ENCODE data around the gene TCOF1.

The TCOF1 gene

DNA sequence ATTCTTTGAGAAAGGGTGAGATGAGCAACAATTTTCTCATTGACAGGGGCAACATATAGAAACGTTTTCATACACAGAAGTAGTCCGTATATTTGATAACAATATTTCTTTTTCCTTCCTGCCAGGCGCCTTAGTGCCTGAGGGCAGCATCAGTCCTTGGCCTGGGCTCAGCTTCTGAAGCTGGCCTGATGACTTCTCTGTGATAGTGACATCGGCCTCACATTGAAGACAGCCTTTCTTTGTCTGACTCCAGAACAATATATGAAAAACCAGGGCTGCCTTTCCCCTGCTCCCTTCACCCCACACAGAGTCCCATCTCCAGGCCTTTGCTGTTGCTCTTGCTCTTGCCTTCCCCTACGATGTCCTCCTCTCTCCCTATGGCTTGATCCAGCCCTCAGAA, 24.1 kb upstream of the TCOF1 start:
- H3K4me3 ChIP-seq (ENCODE audit: low read depth, low read length), result no peak overlapping the region
- no peak for DNase-seq (ENCODE audit: low read depth)
- TF ChIP-seq, protein P1, sequence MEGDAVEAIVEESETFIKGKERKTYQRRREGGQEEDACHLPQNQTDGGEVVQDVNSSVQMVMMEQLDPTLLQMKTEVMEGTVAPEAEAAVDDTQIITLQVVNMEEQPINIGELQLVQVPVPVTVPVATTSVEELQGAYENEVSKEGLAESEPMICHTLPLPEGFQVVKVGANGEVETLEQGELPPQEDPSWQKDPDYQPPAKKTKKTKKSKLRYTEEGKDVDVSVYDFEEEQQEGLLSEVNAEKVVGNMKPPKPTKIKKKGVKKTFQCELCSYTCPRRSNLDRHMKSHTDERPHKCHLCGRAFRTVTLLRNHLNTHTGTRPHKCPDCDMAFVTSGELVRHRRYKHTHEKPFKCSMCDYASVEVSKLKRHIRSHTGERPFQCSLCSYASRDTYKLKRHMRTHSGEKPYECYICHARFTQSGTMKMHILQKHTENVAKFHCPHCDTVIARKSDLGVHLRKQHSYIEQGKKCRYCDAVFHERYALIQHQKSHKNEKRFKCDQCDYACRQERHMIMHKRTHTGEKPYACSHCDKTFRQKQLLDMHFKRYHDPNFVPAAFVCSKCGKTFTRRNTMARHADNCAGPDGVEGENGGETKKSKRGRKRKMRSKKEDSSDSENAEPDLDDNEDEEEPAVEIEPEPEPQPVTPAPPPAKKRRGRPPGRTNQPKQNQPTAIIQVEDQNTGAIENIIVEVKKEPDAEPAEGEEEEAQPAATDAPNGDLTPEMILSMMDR (IDR thresholded peaks at IDR 0.05; ENCODE audit: control insufficient read depth, extremely low read depth, insufficient read depth), result no peak

DNA sequence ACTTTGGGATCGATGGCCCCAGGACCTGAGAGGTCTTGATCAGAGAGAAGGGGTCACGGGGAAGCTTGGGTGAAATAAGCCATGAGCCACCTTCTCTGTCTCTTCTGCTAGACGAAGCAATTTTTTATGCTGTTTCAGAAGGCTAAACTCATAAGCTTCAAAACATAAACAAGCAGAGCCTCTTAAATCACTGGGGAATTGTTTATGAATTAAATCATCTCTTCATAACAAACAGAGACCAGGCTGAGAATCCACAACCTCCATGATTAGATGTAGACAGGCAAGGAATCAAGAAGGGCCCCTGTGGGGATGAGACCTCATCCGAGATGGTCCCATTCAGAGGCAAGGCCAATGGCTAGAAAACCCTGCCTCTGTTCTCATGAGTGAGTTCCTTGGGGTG, 21.7 kb upstream of the TCOF1 start:
- TF ChIP-seq, protein P1 (IDR thresholded peaks at IDR 0.05; ENCODE audit: control insufficient read depth, extremely low read depth, insufficient read depth), result no peak
- no peak overlapping the region for H3K4me3 ChIP-seq (ENCODE audit: low read depth, low read length)
- DNase-seq (ENCODE audit: low read depth), result no peak

- TF ChIP-seq, protein P1 (IDR thresholded peaks at IDR 0.05; ENCODE audit: control insufficient read depth, extremely low read depth, insufficient read depth), result no peak
- DNase-seq (ENCODE audit: low read depth), result no peak
- H3K4me3 ChIP-seq (ENCODE audit: low read depth, low read length), result no peak overlapping the region
These were observed 19.0 kb upstream of the TCOF1 start for GRCh38 chr5:150338546-150338945.

DNA sequence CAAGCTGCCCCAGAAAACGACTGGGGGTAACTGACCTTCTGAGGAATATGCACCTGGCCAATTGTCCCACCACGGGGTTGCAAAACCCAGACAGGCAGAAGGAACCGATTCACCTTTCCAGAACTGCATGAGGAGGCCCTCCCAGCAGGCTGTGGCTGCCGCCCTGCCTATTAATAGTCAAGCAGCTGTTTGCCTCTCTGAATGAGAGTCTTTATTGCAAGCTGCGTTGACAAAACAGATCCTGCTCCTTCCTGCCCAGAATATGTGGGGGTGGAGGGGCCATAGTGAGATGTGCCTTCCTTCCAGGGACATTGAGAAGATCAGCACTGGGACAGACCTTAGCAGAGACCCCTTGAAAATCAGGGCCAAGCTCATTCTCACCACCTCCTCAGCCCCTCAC, 18.3 kb upstream of the TCOF1 start:
- TF ChIP-seq, protein P1 (IDR thresholded peaks at IDR 0.05; ENCODE audit: control insufficient read depth, extremely low read depth, insufficient read depth), result no peak

GRCh38 chr5:150339841-150340240, 17.7 kb upstream of the TCOF1 start:
- no peak overlapping the region for H3K4me3 ChIP-seq (ENCODE audit: low read depth, low read length)
- TF ChIP-seq, protein P1 (IDR thresholded peaks at IDR 0.05; ENCODE audit: control insufficient read depth, extremely low read depth, insufficient read depth), result no peak
- no peak for DNase-seq (ENCODE audit: low read depth)

More for the DNA sequence above, 18.3 kb upstream of the TCOF1 start:
- no peak overlapping the region for H3K4me3 ChIP-seq (ENCODE audit: low read depth, low read length)
- DNase-seq (ENCODE audit: low read depth), result no peak

DNA sequence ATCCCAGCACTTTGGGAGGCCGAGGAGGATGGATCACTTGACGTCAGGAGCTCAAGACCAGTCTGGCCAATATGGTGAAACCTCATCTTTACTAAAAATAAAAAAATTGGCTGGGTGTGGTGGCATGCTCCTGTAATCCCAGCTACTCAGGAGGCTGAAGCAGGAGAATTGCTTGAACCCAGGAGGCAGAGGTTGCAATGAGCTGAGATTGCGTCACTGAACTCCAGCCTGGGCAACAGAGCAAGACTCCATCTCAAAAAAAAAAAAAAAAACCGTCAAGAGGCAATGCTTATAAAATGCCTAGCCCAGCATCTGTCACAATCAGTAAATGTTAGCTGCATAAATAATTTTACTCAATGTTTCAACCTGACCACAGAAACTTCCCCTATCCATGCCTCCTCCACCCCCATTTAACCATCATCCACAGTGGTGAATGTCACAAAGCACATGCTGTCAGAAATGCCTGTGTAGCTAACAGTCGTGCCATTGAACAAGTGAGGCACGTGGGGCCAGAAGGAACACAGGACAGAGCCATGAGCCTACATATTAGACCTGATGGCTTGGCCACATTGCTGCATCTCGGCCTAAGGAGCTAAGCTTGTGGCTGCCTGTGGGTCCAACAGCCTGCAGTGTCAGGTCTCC, 16.8 kb upstream of the TCOF1 start:
- no peak overlapping the region for H3K4me3 ChIP-seq (ENCODE audit: low read depth, low read length)
- TF ChIP-seq, protein P1 (IDR thresholded peaks at IDR 0.05; ENCODE audit: control insufficient read depth, extremely low read depth, insufficient read depth), result no peak
- no peak for DNase-seq (ENCODE audit: low read depth)

- H3K4me3 ChIP-seq (ENCODE audit: low read depth, low read length), result no peak overlapping the region
- no peak for DNase-seq (ENCODE audit: low read depth)
- TF ChIP-seq, protein P1 (IDR thresholded peaks at IDR 0.05; ENCODE audit: control insufficient read depth, extremely low read depth, insufficient read depth), result no peak
These were observed 16.2 kb upstream of the TCOF1 start for GRCh38 chr5:150341331-150341730.

Data from LNCaP clone FGC (cell line).